ENCODE data around the gene IRF9. TPM values are rescaled to one million over a fixed set of nuclear protein-coding genes. Genes with fewer than 3 reads are reported as not detected.

IRF9 gene
- total and polyA plus RNA-seq, 2 of the 13 experiments (the other 11 are each of a cell fraction or from before 2014, with no cell fraction given), result 14.9 to 49.7 TPM

DNA sequence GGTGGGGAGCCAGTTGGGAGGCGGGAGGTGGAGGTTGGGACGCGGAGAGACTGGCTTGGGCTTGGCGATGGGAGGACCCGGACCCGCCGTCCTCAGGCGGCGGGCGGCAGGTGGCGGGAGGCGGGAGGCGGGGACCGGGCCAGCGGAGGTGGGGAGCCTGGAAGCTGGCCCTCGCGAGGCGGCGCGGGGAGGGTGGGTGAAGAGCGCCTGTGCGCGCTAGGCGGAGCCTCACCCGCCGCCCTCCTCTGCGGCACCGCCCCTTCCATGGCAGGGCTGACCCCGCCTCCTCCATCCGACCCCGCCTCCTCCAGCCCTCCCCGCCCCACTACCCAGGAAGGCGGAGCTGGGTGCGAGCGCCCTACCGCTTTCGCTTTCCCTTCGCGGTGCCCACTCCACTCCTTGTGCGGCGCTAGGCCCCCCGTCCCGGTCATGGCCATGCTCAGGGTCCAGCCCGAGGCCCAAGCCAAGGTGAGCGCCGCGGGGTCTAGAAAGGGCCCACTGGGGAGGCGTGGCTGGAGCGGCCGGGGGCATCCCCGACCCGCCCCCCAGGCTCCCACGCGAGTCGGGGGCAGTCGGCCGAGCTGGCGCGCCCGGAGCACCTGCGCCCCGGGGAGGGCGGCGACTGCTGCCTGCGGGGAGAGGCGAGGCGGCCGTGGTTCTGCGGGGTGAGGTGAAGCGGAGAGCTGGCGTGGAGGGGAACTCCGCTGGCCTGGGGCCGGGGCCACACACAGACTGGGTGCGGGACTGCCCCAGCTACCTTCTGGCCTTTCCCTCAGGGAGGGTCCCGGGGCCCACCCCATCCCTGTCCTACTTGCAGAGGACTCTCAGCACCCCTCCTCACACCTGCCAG lies 25.0 kb upstream of the IRF9 start, which contains the start of gene PSME1 (continued):
- TF ChIP-seq, protein P1, sequence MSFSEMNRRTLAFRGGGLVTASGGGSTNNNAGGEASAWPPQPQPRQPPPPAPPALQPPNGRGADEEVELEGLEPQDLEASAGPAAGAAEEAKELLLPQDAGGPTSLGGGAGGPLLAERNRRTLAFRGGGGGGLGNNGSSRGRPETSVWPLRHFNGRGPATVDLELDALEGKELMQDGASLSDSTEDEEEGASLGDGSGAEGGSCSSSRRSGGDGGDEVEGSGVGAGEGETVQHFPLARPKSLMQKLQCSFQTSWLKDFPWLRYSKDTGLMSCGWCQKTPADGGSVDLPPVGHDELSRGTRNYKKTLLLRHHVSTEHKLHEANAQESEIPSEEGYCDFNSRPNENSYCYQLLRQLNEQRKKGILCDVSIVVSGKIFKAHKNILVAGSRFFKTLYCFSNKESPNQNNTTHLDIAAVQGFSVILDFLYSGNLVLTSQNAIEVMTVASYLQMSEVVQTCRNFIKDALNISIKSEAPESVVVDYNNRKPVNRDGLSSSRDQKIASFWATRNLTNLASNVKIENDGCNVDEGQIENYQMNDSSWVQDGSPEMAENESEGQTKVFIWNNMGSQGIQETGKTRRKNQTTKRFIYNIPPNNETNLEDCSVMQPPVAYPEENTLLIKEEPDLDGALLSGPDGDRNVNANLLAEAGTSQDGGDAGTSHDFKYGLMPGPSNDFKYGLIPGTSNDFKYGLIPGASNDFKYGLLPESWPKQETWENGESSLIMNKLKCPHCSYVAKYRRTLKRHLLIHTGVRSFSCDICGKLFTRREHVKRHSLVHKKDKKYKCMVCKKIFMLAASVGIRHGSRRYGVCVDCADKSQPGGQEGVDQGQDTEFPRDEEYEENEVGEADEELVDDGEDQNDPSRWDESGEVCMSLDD (CRISPR knock-in tag; IDR thresholded peaks at IDR 0.05; ENCODE audit: borderline replicate concordance), result peak; percentile 54; the same call in 1 of the 2 replicates
- TF ChIP-seq EEA1 (CRISPR knock-in tag; IDR thresholded peaks at IDR 0.05; ENCODE audit: borderline replicate concordance), result peak; percentile 16; the same call in 1 of the 2 replicates
- TF ChIP-seq, protein P2, sequence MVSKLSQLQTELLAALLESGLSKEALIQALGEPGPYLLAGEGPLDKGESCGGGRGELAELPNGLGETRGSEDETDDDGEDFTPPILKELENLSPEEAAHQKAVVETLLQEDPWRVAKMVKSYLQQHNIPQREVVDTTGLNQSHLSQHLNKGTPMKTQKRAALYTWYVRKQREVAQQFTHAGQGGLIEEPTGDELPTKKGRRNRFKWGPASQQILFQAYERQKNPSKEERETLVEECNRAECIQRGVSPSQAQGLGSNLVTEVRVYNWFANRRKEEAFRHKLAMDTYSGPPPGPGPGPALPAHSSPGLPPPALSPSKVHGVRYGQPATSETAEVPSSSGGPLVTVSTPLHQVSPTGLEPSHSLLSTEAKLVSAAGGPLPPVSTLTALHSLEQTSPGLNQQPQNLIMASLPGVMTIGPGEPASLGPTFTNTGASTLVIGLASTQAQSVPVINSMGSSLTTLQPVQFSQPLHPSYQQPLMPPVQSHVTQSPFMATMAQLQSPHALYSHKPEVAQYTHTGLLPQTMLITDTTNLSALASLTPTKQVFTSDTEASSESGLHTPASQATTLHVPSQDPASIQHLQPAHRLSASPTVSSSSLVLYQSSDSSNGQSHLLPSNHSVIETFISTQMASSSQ (IDR thresholded peaks at IDR 0.05; ENCODE audit: low read depth), result no peak
- TF ChIP-seq, protein P2 (CRISPR knock-in tag; IDR thresholded peaks at IDR 0.05; ENCODE audit: borderline replicate concordance), result no peak; the same call in 1 of the 2 replicates
- peak; percentile 98 for TF ChIP-seq MXD4 (CRISPR knock-in tag; IDR thresholded peaks at IDR 0.05)
- TF ChIP-seq, protein P3, sequence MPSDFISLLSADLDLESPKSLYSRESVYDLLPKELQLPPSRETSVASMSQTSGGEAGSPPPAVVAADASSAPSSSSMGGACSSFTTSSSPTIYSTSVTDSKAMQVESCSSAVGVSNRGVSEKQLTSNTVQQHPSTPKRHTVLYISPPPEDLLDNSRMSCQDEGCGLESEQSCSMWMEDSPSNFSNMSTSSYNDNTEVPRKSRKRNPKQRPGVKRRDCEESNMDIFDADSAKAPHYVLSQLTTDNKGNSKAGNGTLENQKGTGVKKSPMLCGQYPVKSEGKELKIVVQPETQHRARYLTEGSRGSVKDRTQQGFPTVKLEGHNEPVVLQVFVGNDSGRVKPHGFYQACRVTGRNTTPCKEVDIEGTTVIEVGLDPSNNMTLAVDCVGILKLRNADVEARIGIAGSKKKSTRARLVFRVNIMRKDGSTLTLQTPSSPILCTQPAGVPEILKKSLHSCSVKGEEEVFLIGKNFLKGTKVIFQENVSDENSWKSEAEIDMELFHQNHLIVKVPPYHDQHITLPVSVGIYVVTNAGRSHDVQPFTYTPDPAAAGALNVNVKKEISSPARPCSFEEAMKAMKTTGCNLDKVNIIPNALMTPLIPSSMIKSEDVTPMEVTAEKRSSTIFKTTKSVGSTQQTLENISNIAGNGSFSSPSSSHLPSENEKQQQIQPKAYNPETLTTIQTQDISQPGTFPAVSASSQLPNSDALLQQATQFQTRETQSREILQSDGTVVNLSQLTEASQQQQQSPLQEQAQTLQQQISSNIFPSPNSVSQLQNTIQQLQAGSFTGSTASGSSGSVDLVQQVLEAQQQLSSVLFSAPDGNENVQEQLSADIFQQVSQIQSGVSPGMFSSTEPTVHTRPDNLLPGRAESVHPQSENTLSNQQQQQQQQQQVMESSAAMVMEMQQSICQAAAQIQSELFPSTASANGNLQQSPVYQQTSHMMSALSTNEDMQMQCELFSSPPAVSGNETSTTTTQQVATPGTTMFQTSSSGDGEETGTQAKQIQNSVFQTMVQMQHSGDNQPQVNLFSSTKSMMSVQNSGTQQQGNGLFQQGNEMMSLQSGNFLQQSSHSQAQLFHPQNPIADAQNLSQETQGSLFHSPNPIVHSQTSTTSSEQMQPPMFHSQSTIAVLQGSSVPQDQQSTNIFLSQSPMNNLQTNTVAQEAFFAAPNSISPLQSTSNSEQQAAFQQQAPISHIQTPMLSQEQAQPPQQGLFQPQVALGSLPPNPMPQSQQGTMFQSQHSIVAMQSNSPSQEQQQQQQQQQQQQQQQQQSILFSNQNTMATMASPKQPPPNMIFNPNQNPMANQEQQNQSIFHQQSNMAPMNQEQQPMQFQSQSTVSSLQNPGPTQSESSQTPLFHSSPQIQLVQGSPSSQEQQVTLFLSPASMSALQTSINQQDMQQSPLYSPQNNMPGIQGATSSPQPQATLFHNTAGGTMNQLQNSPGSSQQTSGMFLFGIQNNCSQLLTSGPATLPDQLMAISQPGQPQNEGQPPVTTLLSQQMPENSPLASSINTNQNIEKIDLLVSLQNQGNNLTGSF (CRISPR knock-in tag; IDR thresholded peaks at IDR 0.05), result peak; percentile 87; the same call in 1 of the 2 replicates
- no peak for TF ChIP-seq ZNF781 (CRISPR knock-in tag; IDR thresholded peaks at IDR 0.05; ENCODE audit: borderline replicate concordance, not compliant biosample characterization)
- TF ChIP-seq, protein P4, sequence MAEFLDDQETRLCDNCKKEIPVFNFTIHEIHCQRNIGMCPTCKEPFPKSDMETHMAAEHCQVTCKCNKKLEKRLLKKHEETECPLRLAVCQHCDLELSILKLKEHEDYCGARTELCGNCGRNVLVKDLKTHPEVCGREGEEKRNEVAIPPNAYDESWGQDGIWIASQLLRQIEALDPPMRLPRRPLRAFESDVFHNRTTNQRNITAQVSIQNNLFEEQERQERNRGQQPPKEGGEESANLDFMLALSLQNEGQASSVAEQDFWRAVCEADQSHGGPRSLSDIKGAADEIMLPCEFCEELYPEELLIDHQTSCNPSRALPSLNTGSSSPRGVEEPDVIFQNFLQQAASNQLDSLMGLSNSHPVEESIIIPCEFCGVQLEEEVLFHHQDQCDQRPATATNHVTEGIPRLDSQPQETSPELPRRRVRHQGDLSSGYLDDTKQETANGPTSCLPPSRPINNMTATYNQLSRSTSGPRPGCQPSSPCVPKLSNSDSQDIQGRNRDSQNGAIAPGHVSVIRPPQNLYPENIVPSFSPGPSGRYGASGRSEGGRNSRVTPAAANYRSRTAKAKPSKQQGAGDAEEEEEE (CRISPR knock-in tag; IDR thresholded peaks at IDR 0.05; ENCODE audit: borderline replicate concordance), result no peak; the same call in 1 of the 2 replicates

Measured in HepG2 (cell line).